ENCODE data around the gene LOXHD1. TPM values are rescaled to one million over a fixed set of nuclear protein-coding genes. Genes with fewer than 3 reads are reported as not detected.

LOXHD1 gene
- total and polyA plus RNA-seq, 10 of the 15 experiments (the other 5 are each of a cell fraction or from before 2014, with no cell fraction given): not detected

DNA sequence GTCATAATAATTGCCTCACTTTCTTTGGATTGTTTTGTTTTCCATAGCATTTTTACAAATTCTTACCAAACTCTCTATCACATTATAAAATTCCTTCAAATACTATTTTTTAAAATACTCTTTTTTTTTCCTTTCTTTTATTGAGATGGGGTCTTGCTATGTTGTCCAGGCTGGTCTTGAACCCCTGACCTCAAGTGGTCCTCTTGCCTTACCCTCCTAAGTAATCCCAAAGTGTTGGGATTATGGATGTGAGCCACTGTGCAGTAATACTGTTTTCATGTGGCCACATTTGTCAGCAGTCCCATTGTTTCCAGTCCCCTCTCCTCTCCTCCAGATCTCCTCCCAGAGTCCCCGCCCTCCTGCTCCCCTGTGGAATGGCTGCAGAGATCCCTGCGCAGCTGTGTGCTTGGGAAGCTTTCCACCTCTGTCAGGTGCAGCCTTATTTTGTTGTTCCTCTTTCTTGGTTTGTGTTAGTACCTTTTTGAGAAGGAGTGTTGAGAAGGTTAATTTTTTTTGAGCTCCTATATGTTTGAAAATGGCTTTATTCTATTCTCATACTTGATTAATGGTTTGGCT lies 227.3 kb downstream of the LOXHD1 start:
- Histone ChIP-seq H3K79me2 (ENCODE audit: control insufficient read depth, insufficient read depth, low read length) (no peaks in the 10 kb centered on the region), H3K9ac (ENCODE audit: control insufficient read depth, insufficient read depth, low read length) (no peak overlapping the region), H3K36me3 (ENCODE audit: control insufficient read depth in 2 of 2, insufficient read depth in 2 of 2, low read length in 1 of 2) (no peaks in the 10 kb centered on the region), H3K9me3 (replicated peaks; ENCODE audit: control insufficient read depth, insufficient read depth, low read length) (no peaks in the 10 kb centered on the region), H3K4me3 (no peak overlapping the region), H4K20me1 (ENCODE audit: control insufficient read depth, insufficient read depth) (no peaks in the 10 kb centered on the region), H3K4me2 (ENCODE audit: control insufficient read depth, insufficient read depth) (no peak overlapping the region), H3K27me3 (replicated peaks in 1 of 2; ENCODE audit: control insufficient read depth in 2 of 2, insufficient read depth in 2 of 2, low read length in 1 of 2) (peaks cover 0 to 3% of the 10 kb centered on the region in 2 experiments; a peak in 2 of 4 replicates), H2AFZ (ENCODE audit: control insufficient read depth, low read depth, low read length) (no peak overlapping the region), H3K27ac (ENCODE audit: control insufficient read depth, insufficient read depth) (no peak overlapping the region), H3K4me1 (ENCODE audit: control insufficient read depth, insufficient read depth, low read length) (no peaks in the 10 kb centered on the region)
- in situ Hi-C loops (cut with MboI): no loop called here
- RAD21 ChIA-PET (ENCODE audit: unreplicated experiment): no interaction called here
- POLR2A ChIA-PET: no interaction called here
- DNase-seq (ENCODE audit: low read depth, low spot score) (no peak), FAIRE-seq (no peak), ATAC-seq (no peak)
- intact Hi-C loops (cut with micrococcal nuclease; ENCODE audit: unreplicated experiment): no loop called here
- TF ChIP-seq MXI1 (IDR thresholded peaks at IDR 0.05; ENCODE audit: low read depth, low read length): no peak
- TF ChIP-seq GABPA (IDR thresholded peaks at IDR 0.05; ENCODE audit: low read depth): no peak
- TF ChIP-seq BRCA1 (IDR thresholded peaks at IDR 0.05; ENCODE audit: low read depth, low read length): no peak
- no peak for TF ChIP-seq NR2F1 (conservative IDR thresholded peaks at IDR 0.05)
- no TSS peak for BruUV-seq (replicated peaks)
- CTCF ChIA-PET: no interaction called here
- SMC1A ChIA-PET (ENCODE audit: uncharacterized antibody, unreplicated experiment): no interaction called here
- WGBS (ENCODE audit: insufficient coverage, insufficient replicate concordance, low lambda C conversion rate, missing lambda C conversion rate): 0% methylated on average over 2 of the region's 2 CpGs

DNA sequence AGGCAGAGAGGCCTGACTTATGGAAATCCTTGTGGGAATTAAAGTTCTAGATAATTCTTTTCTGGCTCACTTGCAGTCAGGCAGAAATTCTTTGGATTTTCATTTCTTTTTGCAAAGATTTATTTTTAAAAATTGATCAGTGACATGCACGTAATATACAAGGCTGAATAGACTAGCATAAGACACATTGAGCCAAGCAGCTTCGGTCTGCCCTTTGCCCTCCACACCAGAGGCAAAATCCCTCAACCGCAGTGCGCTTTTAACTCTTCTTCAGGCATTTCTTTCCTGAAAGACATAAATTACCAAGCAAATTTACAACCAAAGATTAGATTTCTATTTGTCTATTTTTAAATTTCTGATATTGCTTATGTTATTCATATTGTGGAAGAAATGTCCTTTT lies 227.9 kb downstream of the LOXHD1 start:
- 50% methylated on average over 4 of the region's 4 CpGs for whole genome bisulfite sequencing (ENCODE audit: insufficient coverage, insufficient replicate concordance, low lambda C conversion rate, missing lambda C conversion rate)
- Histone ChIP-seq H4K20me1 (ENCODE audit: control insufficient read depth, insufficient read depth) (no peaks in the 10 kb centered on the region), H3K4me2 (ENCODE audit: control insufficient read depth, insufficient read depth) (no peak overlapping the region), H3K36me3 (ENCODE audit: control insufficient read depth in 2 of 2, insufficient read depth in 2 of 2, low read length in 1 of 2) (no peaks in the 10 kb centered on the region), H3K27ac (ENCODE audit: control insufficient read depth, insufficient read depth) (no peak overlapping the region), H2AFZ (ENCODE audit: control insufficient read depth, low read depth, low read length) (no peak overlapping the region), H3K27me3 (replicated peaks in 1 of 2; ENCODE audit: control insufficient read depth in 2 of 2, insufficient read depth in 2 of 2, low read length in 1 of 2) (peaks cover 0 to 3% of the 10 kb centered on the region in 2 experiments; a peak in 2 of 4 replicates), H3K79me2 (ENCODE audit: control insufficient read depth, insufficient read depth, low read length) (no peaks in the 10 kb centered on the region), H3K9ac (ENCODE audit: control insufficient read depth, insufficient read depth, low read length) (no peak overlapping the region), H3K9me3 (replicated peaks; ENCODE audit: control insufficient read depth, insufficient read depth, low read length) (no peaks in the 10 kb centered on the region), H3K4me1 (ENCODE audit: control insufficient read depth, insufficient read depth, low read length) (no peaks in the 10 kb centered on the region), H3K4me3 (no peak overlapping the region)
- in situ Hi-C loops (cut with MboI): no loop called here
- ChIA-PET SMC1A (ENCODE audit: uncharacterized antibody, unreplicated experiment) (no interaction called here), RAD21 (ENCODE audit: unreplicated experiment) (no interaction called here), POLR2A (no interaction called here), CTCF (interaction anchor here (0.5 kb wide), 1 partner anchor 644 kb away, joined by 3 read pairs; no protein-coding TSS in a partner anchor)
- no peak for DNase-seq (ENCODE audit: low read depth, low spot score)
- intact Hi-C loops (cut with micrococcal nuclease; ENCODE audit: unreplicated experiment): no loop called here
- no TSS peak for BruUV-seq (replicated peaks)
- no peak for FAIRE-seq
- ATAC-seq: no peak
- TF ChIP-seq ATF2 (IDR thresholded peaks at IDR 0.05; ENCODE audit: low read length): no peak
- TF ChIP-seq SMC3 (IDR thresholded peaks at IDR 0.05; ENCODE audit: borderline replicate concordance, low read length): no peak
- no peak for TF ChIP-seq NKRF (conservative IDR thresholded peaks at IDR 0.05)
- TF ChIP-seq RAD51 (IDR thresholded peaks at IDR 0.05): no peak
- TF ChIP-seq YBX1 (IDR thresholded peaks at IDR 0.05): no peak
- no peak for TF ChIP-seq ZNF384 (IDR thresholded peaks at IDR 0.05; ENCODE audit: borderline replicate concordance, low read depth, low read length)
- no peak for TF ChIP-seq TCF3 (IDR thresholded peaks at IDR 0.05; ENCODE audit: borderline replicate concordance, insufficient read depth, low read depth, low read length)
- no peak for TF ChIP-seq TCF12 (IDR thresholded peaks at IDR 0.05; ENCODE audit: low read depth, low read length)

Data from GM12878 (cell line).